ENCODE measurements around the gene MFAP3L. TPM values are rescaled to one million over a fixed set of nuclear protein-coding genes. Genes with fewer than 3 reads are reported as not detected.

The MFAP3L gene
- total RNA-seq, 1 experiment from 2014 or later, result 32.1 TPM

Other genes starting within 250 kb of the MFAP3L start
- gene AADAT, start 63.6 kb upstream of the MFAP3L start, total RNA-seq (2014; rRNA removed; shearing (Covaris generic)), result 15.7 and 17.8 TPM in 2 replicates